Fibroblast of pulmonary artery (primary cell): ENCODE results near the gene ANK3.

Experiments
- DNase-seq: peaks from one replicate; pipeline ENCODE4 v3.0.0-alpha.2; 2010; ENCODE audit warnings: low read depth
- H3K4me3 ChIP-seq: replicated peaks from 2 replicates; pipeline ENCODE4 v1.5.1; 2011; ENCODE audit warnings: low read depth, mild to moderate bottlenecking, control low read depth, low read length, moderate library complexity
- TF ChIP-seq, protein P1 (sequence below): IDR thresholded peaks from 2 replicates; pipeline ENCODE4 v1.5.1; 2011; ENCODE audit warnings: mild to moderate bottlenecking, control low read depth, low read length, inconsistent platforms; ENCODE audit errors: missing control alignments

Gene ANK3

GRCh38 chr10:60394446-60394845 lies 4.8 kb upstream of the ANK3 start:
- no peak for DNase-seq
- H3K4me3 ChIP-seq, result no peak overlapping the region
- TF ChIP-seq, protein P1, sequence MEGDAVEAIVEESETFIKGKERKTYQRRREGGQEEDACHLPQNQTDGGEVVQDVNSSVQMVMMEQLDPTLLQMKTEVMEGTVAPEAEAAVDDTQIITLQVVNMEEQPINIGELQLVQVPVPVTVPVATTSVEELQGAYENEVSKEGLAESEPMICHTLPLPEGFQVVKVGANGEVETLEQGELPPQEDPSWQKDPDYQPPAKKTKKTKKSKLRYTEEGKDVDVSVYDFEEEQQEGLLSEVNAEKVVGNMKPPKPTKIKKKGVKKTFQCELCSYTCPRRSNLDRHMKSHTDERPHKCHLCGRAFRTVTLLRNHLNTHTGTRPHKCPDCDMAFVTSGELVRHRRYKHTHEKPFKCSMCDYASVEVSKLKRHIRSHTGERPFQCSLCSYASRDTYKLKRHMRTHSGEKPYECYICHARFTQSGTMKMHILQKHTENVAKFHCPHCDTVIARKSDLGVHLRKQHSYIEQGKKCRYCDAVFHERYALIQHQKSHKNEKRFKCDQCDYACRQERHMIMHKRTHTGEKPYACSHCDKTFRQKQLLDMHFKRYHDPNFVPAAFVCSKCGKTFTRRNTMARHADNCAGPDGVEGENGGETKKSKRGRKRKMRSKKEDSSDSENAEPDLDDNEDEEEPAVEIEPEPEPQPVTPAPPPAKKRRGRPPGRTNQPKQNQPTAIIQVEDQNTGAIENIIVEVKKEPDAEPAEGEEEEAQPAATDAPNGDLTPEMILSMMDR, result no peak

- DNase-seq, result peak; percentile 32
- H3K4me3 ChIP-seq, result no peak overlapping the region
- TF ChIP-seq, protein P1, result no peak
Observed at GRCh38 chr10:60390224-60390626, 550 bp upstream of the ANK3 start.

GRCh38 chr10:60388709-60389301 lies 870 bp downstream of the ANK3 start:
- DNase-seq, result peak; percentile 26
- no peak overlapping the region for H3K4me3 ChIP-seq
- TF ChIP-seq, protein P1, result no peak

GRCh38 chr10:60388116-60388625 lies 1.5 kb downstream of the ANK3 start:
- no peak overlapping the region for H3K4me3 ChIP-seq
- no peak for DNase-seq
- TF ChIP-seq, protein P1, result no peak

DNA sequence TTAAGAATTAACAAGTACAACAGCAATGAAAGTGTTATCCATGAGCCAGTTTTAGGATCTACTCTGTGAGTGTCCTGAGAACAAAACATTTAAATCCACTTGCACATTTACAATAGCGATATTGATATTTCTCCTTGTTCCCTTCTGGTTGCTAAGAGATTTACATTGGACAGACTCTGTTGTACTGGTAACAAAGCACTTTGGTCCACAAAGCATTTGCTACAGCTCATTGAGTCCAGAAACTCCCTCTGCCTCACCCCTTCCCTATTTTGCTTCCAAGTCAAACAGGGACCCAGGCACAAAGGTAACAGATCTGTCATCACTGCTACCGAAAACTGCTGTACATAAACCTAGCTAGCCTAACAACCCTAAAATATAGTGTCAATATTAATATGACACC lies 2.1 kb downstream of the ANK3 start:
- DNase-seq, result no peak
- TF ChIP-seq, protein P1, result no peak
- no peak overlapping the region for H3K4me3 ChIP-seq

GRCh38 chr10:60385399-60385738 lies 4.3 kb downstream of the ANK3 start:
- no peak for DNase-seq
- TF ChIP-seq, protein P1, result no peak
- H3K4me3 ChIP-seq, result no peak overlapping the region
